GM18508 (cell line): ENCODE results near the gene OR6J1.
"Not testable (repeated sequence)": the region's sequence is repeated elsewhere in the genome, so short reads cannot be mapped to it uniquely, and the experiment has no call there.

Experiments used
- ATAC-seq: cut with Tn5 transposase; IDR thresholded peaks from one replicate; pipeline ENCODE4 v1.9.1; 2021; ENCODE audit warnings: moderate number of reproducible peaks; ENCODE audit not compliant: insufficient read depth, unreplicated experiment

The OR6J1 gene

DNA sequence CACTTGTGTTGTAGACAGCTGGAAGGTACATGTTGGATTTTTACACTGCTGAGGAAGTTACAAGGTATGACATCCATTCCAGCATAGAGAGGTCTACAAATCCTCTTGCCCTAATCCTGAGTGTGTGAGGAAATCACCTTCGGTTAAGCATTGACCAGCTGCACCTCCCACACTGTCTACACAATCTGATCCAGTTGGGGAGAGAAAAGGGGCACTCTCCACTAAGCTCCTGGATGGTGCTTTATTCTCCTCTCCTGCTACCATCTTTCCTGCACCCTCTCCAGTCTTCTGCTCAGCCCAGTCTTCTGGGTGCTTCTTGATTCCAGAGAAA, at the start of gene OR6J1:
Gene OR6J1 (minus strand): TSS at position 48 of the 331 bp plus-strand sequence. CDS start 9,541 bp downstream, outside the sequence.
- no peak for ATAC-seq

DNA sequence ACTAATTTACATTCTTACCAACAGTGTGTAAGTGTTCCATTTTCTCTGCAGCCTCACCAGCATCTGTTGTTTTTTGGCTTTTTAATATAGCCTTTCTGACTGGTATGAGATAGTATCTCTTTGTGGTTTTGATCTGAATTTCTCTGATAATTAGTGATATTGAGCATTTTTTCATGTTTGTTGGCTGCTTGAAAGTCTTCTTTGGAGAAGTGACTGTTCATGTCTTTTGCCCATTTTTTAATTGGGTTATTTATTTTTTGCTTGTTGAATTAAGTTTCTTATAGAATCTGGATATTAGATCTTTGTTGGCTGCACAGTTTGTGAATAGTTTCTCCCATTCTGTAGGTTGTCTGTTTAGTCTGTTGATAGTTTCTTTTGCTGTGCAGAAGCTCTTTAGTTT, 48.0 kb upstream of the OR6J1 start:
- ATAC-seq, result no peak

DNA sequence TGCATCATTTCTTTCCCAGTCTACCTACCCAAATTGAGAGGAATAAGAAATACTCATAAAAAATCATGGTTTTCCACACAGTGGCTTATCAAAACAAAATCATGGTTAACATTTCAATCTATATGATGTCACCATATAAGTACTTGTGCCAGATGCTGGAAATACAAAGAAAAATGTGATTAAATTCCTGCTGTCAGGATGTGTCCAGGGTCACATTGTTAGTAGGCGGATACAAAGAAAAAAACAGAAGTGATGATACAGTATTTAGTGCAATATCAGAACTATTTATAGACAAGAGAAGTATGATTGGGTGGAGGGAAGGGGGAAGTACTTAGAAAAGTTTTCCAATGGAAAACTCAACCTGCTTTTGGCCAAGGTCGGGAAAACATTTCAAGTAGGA, 47.0 kb upstream of the OR6J1 start:
- no peak for ATAC-seq

DNA sequence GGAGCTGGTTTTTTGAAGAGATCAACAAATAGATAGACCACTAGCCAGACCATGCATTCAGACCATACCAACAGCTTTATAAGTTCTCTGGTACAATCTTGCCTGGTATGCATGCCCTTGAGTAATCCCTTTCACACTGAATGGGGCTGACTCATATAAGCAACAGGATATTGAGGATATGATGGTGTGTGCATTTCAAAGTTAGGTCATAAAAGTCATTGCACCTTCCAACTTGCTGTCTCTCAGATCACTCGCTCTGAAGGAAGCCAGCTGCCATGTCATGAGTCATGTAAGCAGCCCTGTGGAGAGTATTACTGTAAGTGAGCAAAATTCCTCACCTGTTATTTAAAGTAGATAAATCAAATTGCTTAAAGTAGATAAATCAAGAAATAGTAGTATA, 45.0 kb upstream of the OR6J1 start:
- ATAC-seq, result no peak

DNA sequence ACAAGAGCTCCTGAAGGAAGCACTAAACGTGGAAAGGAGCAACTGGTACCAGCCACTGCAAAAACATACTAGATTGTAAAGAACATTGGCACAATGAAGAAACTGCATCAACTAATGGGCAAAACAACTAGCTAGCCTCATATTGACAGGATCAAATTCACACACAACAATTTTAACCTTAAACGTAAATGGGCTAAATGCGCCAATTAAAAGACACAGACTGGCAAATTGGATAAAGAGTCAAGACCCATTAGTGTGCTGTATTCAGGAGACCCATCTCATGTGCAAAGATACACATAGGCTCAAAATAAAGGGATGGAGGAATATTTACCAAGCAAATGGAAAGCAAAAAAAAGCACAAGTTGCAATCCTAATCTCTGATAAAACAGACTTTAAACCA, 43.8 kb upstream of the OR6J1 start:
- not testable (repeated sequence) for ATAC-seq

DNA sequence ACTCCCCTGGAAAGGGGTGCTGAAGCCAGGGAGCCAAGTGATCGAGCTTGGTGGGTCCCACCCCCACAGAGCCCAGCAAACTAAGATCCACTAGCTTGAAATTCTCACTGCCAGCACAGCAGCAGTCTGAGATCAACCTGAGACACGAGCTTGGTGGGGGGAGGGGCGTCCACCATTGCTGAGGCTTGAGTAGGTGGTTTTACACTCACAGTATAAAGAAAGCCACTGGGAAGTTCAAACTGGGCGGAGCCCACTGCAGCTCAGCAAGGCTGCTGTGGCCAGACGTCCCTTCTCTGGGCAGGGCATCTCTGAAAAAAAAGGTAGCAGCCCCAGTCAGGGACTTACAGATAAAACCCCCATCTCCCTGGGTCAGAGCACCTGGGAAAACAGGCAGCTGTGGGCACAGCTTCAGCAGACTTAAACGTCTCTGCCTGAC, 42.0 kb upstream of the OR6J1 start:
- ATAC-seq, result not testable (repeated sequence)

DNA sequence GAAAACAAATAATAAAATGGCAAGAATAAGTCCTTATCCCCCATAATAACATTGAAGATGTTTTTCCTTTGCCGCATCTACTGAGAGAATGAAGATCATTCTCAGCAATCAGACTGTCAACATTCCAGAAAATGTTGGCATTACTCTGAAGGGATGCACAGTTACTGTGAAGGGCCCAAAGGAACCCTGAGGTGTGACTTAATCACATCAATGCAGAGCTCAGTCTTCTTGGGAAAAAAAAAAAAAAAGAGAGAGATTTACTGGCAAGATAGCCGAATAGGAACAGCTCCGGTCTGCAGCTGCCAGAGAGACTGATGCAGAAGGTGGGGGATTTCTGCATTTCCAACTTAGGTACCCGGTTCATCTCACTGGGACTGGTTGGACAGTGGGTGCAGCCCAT, 41.3 kb upstream of the OR6J1 start:
- no peak for ATAC-seq

DNA sequence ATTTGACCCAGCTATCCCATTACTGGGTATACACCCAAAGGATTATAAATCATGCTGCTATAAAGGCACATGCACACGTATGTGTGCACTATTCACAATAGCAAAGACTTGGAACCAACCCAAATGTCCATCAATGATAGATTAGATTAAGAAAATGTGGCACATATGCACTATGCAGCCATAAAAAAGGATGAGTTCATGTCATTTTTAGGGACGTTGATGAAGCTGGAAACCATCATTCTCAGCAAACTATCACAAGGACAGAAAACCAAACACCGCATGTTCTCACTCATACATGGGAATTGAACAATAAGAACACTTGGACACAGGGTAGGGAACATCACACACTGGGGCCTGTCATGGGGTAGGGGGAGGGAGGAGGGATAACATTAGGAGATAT, 39.3 kb upstream of the OR6J1 start:
- not testable (repeated sequence) for ATAC-seq

DNA sequence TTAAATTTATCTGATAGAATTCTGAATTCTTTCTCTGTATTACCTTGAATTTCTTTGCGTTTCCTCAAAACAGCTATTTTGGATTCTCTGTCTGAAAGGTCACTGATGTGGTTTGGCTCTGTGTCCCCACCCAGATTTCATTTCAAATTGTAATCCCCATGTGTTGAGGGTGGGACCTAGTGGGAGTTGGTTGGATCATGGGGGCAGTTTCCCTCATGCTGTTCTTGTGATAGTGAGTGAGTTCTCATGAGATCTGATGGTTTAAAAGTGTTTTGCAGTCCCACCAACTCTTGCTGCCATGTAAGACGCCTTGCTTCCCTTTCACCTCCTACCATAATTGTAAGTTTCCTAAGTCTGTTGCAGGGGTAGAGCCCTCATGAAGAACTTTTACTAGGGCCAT, 34.1 kb upstream of the OR6J1 start:
- no peak for ATAC-seq

DNA sequence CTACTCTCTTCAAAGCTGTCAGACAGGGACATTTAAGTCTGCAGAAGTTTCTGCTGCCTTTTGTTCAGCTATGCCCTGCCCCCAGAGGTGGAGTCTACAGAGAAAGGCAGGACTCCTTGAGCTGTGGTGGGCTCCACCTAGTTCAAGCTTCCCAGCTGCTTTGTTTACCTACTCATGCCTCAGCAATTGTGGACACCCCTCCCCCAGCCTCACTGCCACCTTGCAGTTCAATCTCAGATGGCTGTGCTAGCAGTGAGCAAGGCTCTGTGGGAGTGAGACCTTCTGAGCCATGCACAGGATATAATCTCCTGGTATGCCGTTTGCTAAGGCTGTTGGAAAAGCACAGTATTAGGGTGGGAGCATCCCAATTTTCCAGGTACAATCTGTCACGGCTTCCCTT, 33.4 kb upstream of the OR6J1 start:
- not testable (repeated sequence) for ATAC-seq

DNA sequence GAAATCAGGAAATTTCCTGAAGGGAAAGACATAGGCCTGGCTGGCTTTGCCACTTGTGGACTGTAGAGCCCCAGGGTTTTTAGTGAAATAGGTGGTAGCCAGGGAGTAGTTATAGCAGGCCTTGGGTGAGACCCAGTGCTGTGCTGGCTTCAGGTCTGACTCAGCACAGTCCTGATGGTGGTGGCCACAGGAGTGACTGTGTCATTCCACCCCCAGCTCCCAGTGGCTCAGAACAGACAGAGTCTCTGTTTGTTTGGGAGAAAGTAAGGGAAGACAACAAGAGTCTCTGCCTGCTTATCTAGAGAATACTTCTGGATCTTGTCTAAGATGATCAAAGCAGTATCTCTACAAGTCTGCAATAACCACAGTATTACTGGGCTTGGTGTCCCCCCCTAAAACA, 27.5 kb upstream of the OR6J1 start:
- ATAC-seq, result no peak

DNA sequence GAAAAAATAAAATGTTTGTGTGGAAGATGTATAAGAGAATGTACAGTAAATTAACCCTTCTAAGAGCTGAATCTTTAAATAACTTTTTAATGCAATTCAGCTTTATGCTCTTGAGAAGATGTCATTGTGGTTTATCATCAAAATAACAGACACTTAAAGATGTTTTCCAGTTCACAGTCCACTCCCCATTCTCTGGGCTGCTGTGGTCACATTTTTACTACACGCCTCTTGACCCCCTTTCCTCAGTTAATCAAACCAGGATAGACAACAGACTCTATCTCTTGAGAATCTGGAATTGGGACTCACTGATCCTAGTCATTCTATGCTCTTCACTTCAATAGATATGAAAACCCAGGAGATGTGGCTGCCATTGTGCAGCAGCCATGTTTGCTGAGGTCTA, 24.7 kb upstream of the OR6J1 start:
- no peak for ATAC-seq

DNA sequence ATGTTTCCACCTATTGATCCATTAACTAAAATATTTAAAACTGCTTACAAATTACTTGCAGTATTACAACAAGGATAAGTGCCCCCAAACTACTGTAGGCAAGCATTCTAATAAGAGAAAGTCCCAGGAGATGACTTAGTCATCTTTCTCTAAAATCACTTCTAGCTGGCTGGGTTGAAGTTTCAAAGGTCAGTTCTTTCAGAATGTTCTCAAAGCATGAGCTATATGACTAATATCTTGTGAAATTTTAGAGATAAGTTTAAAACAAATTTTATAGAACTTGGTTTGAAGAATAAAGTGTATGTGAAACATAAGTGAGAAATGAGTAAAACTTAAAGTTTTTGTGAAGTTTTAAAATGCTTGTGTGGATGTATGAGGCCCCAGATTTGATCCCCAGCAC, 24.3 kb upstream of the OR6J1 start:
- no peak for ATAC-seq

DNA sequence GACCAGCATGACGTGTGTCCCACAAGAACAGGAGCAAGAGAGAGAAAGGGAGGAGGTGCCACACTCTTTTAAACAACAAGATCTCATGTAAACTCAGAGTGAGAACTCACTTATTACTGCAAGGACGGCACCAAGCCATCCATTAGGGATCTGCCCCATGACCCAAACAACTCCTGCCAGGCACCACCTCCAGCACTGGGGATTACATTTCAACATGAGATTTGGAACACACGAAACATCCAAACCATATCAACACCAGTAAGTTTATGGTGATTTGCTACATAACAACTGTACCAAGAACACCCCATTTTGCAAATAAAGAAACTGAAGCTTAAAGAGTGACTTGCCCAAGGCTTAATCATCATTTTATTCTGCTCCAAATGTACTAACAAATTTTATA, 23.7 kb upstream of the OR6J1 start:
- ATAC-seq, result no peak

DNA sequence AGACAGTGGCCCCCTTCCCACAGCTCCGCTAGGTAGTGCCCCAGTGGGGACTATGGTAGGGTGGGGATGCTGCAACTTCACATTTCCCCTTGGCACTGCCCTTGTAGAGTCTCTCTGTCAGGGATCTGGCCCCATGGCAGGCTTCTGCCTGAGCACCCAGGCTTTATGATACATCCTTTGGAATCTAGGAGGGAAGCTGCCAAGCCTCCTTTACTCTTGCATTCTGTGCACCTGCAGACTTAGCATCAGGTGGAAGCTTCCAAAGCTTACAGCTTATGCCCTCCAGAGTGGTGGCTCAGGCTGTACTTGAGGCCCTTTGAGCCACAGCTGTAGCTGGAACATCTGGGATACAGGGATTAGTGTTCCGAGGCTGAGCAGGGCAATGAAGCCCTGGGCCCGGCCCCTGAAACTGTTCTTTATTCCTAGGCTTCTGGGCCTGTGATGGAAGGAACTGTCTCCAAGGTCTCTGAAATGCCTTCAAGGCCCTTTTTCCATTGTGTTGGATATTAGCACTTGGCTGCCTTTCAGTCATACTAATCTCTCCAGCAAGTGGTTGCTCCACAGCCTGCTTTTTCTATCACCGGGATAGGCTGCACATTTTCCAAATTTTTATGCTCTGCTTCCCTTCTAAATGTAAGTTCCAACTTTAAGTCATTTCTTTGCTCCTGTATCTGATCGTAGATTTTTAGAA, 22.2 kb upstream of the OR6J1 start:
- ATAC-seq, result no peak

DNA sequence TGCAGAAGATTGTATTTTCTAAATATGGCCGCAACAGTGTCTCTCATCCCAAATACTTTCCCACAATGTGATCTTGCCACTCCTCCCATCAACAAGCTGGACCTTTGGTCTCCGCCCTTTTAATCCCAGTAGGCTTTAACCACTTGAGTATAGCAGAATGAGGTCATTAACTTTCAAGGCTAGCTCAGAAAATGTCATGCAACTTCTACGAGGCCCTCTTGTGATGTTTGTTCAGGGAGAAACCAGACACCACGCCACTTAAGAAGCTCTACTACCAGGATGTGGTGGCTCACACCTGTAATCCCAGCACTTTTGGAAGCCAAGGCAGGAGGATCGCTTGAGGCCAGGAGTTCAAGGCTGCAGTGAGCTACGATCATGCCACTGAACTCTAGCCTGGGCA, 20.1 kb upstream of the OR6J1 start:
- ATAC-seq, result no peak

DNA sequence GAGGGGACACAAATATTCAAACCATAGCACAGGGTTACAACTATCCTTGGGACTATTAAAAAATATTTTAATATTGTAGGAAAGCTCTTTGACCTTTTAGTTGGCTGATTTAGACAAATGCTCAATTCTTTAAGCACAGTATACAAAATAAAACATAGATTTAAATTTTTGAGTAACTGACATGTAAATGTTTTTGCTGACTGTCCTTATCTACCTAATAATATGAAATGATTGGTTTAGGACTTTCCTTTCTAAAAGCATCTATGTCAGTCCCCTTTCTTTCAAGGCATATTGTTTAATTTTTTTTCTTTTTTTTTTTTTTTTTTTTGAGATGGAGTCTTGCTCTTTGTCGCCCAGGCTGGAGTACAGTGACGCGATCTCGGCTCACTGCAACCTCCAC, 16.5 kb upstream of the OR6J1 start:
- no peak for ATAC-seq

DNA sequence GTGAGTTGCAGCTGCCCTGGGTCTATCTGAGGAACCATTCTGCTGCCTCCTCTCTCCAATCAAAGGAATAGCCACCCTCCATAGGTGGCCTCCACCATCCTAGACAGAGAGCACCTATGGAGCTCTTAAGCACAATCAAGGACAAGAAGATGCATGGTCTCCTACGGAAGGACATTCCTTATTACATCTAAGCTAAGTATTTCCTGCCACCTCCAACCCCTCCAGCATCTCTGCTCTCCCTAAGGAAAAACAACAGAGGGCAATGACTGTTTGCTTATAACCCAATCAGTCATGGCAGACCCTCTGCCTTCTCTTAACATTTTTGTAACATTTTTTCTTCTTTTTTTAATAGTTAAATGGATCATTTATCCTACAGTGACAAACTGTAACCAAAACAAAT, 14.8 kb upstream of the OR6J1 start:
- ATAC-seq, result no peak

DNA sequence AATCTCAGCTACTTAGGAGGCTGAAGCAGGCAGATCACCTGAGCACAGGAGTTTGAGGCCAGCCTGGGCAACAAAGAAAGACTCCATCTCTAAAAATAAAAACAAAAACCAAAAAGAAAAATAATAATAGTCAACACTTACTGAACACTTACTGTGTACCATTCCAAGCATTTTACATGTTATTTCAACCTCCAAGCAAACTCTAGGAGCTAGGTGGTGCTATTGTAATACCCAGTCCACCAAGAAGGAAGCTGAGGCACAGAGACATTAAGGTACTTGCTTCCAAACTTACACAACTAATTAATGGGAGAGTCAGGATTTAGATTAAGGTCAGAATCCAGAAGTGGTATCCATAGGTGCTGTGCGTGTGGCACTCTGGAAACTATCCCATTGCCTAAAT, 13.7 kb upstream of the OR6J1 start:
- no peak for ATAC-seq

DNA sequence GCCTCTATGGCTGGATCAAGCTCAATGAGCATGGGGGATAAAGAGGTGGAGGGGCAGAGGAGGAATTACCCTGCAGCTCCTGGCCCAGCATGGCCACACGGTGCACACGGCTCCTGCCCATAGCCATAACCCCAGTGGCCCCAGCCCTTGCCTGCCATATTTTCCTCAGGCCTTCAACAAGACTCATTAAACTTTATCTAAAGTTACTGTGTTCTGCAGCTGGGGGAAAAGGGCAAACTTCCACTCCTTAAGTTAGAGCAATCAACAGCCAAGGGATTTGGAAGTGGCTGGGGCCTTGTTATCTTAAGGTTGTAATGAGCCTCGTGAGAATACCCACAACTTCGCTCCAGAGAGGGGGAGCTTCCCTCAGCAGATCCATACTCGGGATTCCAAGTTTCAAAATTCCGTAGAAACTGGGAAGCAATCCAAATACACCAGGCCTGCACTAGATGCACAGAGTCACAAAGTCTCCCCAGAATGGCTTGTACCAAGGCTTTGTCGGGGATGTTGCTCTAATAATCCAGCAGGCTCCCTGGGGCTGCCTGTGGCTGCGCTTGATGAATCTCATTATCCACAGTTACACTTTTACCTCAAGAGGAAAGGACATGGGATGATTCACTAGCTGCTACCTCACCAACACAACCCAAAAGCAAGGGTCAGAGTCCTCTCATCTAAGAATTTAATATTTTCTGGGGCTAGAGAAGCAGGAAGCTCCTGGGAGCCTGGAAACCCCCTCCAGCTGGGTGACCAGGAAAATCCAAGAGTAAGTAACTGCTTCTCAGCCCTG, 13.0 kb upstream of the OR6J1 start:
- ATAC-seq, result no peak

DNA sequence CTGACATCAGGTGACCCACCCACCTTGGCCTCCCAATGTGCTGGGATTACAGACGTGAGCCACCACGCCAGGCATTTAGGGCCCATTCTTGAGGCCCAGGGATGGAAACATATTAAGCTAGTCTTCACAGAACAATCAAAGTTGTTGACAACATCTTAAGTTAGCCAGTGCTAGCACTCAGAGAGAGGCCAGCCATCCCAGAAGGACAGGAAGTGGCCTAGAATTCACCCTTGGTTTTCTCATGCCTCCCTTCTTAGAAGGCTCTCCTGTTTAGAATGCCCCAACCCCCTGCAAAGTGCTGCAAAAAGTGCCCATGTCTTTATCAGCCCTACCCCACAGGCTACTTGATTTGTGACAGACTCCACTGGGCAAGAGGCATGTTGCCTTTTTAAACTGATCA, 12.1 kb upstream of the OR6J1 start:
- ATAC-seq, result no peak

DNA sequence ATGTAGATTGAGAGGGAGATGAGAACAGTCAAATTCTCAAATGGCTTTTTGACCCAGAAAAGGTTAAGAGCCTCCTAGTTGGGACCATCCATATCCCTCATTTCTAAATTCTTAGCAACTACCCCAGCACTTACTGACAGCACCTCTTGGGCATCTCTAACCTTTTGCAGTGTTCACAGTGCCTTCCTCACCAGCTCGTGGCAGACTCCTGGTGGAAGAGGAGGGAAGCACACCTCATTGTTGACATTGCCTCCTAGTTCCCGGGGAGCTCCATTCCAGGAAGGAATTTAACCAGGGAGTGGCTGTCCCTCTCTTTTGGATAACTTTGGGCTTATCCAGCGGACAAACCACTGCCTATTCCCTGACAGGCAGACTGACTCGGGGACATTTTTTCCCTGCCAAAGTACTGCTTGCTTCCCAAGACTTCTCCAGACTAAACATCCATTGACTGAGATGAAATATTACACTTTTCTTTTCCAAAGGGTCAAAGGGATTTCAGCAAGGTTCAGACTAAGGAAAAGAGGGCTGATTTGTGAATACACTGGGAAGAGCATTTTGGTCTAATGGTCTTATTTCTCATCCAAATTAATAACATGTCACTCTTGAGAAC, 9.0 kb upstream of the OR6J1 start:
- no peak for ATAC-seq
